ENCODE results near the gene SNRPD2.

DNA sequence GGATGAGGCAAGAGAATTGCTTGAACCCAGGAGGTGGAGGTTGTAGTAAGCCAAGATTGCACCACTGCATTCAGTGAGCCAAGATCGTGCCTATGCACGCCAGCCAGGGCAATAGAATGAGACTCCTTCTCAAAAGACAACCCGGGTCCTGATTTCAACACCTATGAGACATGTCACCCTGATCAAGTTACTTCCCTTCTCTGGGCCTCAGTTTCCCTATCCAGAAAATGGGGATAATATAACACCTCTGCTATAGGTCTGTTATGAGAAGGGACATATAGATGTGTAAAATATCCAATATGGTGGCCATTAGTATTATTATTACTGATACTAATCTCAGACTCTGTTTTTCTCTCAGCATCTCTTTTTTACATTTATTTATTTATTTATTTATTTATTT lies 36.7 kb downstream of the SNRPD2 start:
- TF ChIP-seq POLR2AphosphoS5 (IDR thresholded peaks at IDR 0.05), result no peak
- TF ChIP-seq, protein P1, sequence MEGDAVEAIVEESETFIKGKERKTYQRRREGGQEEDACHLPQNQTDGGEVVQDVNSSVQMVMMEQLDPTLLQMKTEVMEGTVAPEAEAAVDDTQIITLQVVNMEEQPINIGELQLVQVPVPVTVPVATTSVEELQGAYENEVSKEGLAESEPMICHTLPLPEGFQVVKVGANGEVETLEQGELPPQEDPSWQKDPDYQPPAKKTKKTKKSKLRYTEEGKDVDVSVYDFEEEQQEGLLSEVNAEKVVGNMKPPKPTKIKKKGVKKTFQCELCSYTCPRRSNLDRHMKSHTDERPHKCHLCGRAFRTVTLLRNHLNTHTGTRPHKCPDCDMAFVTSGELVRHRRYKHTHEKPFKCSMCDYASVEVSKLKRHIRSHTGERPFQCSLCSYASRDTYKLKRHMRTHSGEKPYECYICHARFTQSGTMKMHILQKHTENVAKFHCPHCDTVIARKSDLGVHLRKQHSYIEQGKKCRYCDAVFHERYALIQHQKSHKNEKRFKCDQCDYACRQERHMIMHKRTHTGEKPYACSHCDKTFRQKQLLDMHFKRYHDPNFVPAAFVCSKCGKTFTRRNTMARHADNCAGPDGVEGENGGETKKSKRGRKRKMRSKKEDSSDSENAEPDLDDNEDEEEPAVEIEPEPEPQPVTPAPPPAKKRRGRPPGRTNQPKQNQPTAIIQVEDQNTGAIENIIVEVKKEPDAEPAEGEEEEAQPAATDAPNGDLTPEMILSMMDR (IDR thresholded peaks at IDR 0.05), result no peak
- no peak for TF ChIP-seq POLR2A (IDR thresholded peaks at IDR 0.05)

Data from breast epithelium (tissue), 3 donors.